Activated CD8-positive, alpha-beta memory T cell treated with anti-CD3 and anti-CD28 coated beads, Interleukin-2, amount 50 U/mL, for 4 hours (primary cell): ENCODE measurements around the gene RHBDF2.
"Not testable (repeated sequence)": the region's sequence is repeated elsewhere in the genome, so short reads cannot be mapped to it uniquely, and the experiment has no call there.

ENCODE experiments used
- DNase-seq: peaks from one replicate; pipeline ENCODE4 v3.0.0-alpha.2; 2020

RHBDF2 gene

GRCh38 chr17:76523084-76524037, 22.1 kb upstream of the RHBDF2 start:
- DNase-seq: peak; percentile 82

- DNase-seq: not testable (repeated sequence)
These were observed 20.5 kb upstream of the RHBDF2 start for GRCh38 chr17:76521683-76522082.

GRCh38 chr17:76521262-76521661, 20.0 kb upstream of the RHBDF2 start:
- no peak for DNase-seq

GRCh38 chr17:76519048-76519966, 18.1 kb upstream of the RHBDF2 start:
- no peak for DNase-seq

- no peak for DNase-seq
These were observed 16.4 kb upstream of the RHBDF2 start for GRCh38 chr17:76517638-76518038.

- DNase-seq: peak; percentile 73
These were observed 14.2 kb upstream of the RHBDF2 start for GRCh38 chr17:76515274-76515949.

DNA sequence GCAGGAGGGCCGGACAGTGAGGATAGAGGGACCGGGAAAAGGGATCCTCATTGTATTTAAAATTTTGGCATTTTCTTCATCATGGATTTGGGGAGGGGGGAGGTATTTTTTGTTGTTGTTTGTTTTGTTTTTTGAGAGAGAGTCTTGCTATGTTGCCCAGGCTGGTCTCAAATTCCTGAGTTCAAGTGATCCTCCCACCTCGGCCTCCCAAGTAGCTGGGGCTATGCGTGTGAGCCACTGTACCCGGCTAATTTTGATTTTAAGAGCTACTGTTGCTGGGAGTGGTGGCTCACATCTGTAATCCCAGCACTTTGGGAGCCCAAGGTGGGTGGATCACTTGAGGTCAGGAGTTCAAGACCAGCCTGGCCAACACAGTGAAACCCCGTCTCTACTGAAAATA, 13.1 kb upstream of the RHBDF2 start:
- DNase-seq: not testable (repeated sequence)

GRCh38 chr17:76513306-76513692, 12.1 kb upstream of the RHBDF2 start:
- no peak for DNase-seq

- no peak for DNase-seq
These were observed 11.4 kb upstream of the RHBDF2 start for GRCh38 chr17:76512366-76513305.

DNA sequence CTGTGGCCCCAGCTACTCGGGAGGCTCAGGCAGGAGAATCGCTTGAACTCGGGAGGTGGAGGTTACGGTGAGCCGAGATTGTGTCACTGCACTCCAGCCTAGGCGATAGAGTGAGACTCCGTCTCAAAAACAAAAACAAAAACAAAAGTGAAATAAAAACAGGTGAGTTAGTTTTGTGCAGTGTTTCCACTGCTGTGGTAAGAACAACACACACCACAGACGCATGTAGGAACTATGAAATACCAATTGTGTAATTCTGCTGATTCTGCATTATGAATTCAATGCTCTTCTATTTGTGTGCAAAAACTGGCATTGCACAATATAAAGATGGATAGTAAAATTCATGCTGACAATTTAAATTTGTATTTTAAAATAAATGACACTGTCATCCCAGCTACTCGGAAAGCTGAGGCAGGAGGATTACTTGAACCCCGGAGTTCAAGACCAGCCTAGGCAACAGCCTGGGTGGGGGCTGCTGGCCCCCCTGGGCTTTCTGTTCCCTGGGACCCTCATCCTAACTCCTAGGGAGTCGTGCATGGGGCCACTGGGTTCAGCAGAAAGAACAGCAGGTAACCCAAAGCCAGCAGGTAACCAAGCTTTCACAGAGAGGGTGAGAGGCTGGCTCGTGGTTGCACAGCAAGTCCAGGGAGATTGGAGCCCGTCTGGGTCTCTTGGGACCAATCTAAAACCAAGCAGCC, 10.6 kb upstream of the RHBDF2 start:
- no peak for DNase-seq

DNA sequence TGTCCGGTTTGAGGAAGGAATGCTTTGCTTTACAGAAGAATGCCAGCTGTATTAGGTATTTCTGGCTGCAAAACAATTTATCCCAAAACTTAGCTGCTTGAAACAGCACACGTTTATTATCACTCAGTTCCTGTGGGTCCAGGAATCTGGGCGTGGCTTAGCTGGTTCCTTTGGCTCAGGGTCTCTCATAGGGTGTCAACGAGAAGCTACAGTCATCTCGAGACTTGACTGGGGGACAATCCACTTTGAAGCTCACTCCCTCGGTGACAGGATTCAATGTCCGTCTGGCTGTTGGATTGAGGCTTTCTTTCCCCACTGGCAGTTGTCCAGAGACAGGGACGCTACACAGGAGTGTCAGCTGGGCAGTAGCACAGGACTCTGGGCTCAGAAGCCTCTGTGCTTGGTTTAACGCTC, 9.6 kb upstream of the RHBDF2 start:
- no peak for DNase-seq

- not testable (repeated sequence) for DNase-seq
These were observed 7.3 kb upstream of the RHBDF2 start for GRCh38 chr17:76508472-76509063.

GRCh38 chr17:76506408-76507345, 5.5 kb upstream of the RHBDF2 start:
- peak; percentile 91 for DNase-seq

- no peak for DNase-seq
These were observed 2.9 kb upstream of the RHBDF2 start for GRCh38 chr17:76504117-76504516.

GRCh38 chr17:76502341-76503211, 1.4 kb upstream of the RHBDF2 start:
- no peak for DNase-seq

- no peak for DNase-seq
These were observed 644 bp upstream of the RHBDF2 start for GRCh38 chr17:76501827-76502307.

- DNase-seq: no peak
These were observed 541 bp downstream of the RHBDF2 start for GRCh38 chr17:76500747-76501017.

DNA sequence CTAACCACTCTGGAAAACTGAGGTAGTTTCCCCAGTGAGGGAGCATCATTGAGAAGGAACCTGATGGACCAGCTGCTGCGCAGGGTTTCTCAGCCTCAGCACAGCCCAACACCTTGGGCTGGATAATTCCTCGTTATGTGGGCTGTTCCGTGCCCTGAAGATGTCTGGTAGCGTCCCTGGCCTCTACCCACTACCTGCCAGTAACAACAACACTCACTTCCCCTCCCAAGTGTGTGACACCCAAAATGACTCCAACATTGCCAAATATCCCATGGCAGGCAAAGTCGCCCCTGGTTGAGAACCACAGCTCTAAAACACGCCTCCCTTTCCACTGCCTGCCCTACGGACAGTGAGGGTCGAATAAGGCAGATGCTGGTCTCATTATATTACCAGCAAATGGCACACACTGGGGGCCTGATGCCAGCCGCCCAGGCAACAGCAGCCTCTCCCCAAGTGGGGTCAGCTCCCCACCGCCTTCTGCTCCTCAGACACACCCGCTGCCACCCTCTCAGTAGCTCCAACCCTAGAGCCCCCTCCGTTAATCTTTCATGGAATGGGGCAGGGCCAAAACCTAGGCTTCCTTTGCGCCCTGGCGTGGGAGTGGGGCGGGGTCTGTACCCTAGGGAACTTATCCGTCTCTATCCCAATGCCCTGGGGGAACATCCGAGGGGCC, 1.0 kb downstream of the RHBDF2 start:
- no peak for DNase-seq
